ENCODE measurements around the gene PTPN14. TPM values are rescaled to one million over a fixed set of nuclear protein-coding genes. Genes with fewer than 3 reads are reported as not detected.

The PTPN14 gene
- 8.5 to 15.4 TPM (median 11.5 TPM) in 5 replicates for total RNA-seq (2022; extraction: Qiagen RNA extraction; ENCODE audit: low read depth)

GRCh38 chr1:214551436-214552173 is at the start of gene PTPN14:
Gene PTPN14 (minus strand): TSS chr1:214551602. CDS start chr1:214464803, 86,799 bp downstream.

Other genes with a start within 250 kb of the PTPN14 start
- 66.6 to 80.0 TPM (median 70.1 TPM) in 5 replicates for gene CENPF, start 51.6 kb upstream of the PTPN14 start, total RNA-seq (2022; extraction: Qiagen RNA extraction; ENCODE audit: low read depth)

Measured in A549 treated with GW870086 at 1 μM for 4 hours (cell line).